K562 (cell line): ENCODE results near the gene SKIDA1. TPM values are rescaled to one million over a fixed set of nuclear protein-coding genes. Genes with fewer than 3 reads are reported as not detected.

ENCODE experiments used
- E2F3 ChIP-seq: fragments of 250-450 bp; sonication (Bioruptor Pico); IDR thresholded peaks from 2 replicates; pipeline ENCODE4 v1.4.0; 2020; ENCODE audit warnings: mild to moderate bottlenecking
- GABPB1 ChIP-seq: sonication (generic); formaldehyde crosslinking; IDR thresholded peaks from 2 replicates; pipeline ENCODE4 v1.8.0; 2022; ENCODE audit warnings: mild to moderate bottlenecking, missing genetic modification reagents
- GATAD2A ChIP-seq: fragments of 450-650 bp; IDR thresholded peaks from 2 replicates; pipeline ENCODE4 v1.6.1; 2017
- HMGN3 ChIP-seq: IDR thresholded peaks from 2 replicates; pipeline ENCODE4 v1.6.1; 2011; ENCODE audit warnings: borderline replicate concordance, low read depth, mild to moderate bottlenecking, mixed read lengths, low read length; ENCODE audit not compliant: insufficient read length; ENCODE audit errors: extremely low read depth
- KLF16 ChIP-seq: IDR thresholded peaks from 2 replicates; pipeline ENCODE4 v1.6.1; 2016; ENCODE audit warnings: antibody characterized with exemption
- LCOR ChIP-seq: sonication (generic); formaldehyde crosslinking; IDR thresholded peaks from 2 replicates; pipeline ENCODE4 v1.8.0; 2022; ENCODE audit warnings: mild to moderate bottlenecking, missing genetic modification reagents
- MAZ ChIP-seq, 2 experiments: fragments of 450-650 bp in 1 of 2; sonication (generic) in 1 of 2; formaldehyde crosslinking; IDR thresholded peaks in 1 of 2; conservative IDR thresholded peaks in 1 of 2; 2 replicates each; pipeline versions ENCODE4 v1.4.0 to v1.5.0; 2020; ENCODE audit warnings: mild to moderate bottlenecking in 1 of 2, missing genetic modification reagents in 1 of 2
- NEUROD1 ChIP-seq: fragments of 150-350 bp; IDR thresholded peaks from 2 replicates; pipeline ENCODE4 v1.6.1; 2014; ENCODE audit warnings: borderline replicate concordance, low read length, low read depth; ENCODE audit not compliant: partially characterized antibody
- NFYB ChIP-seq: IDR thresholded peaks from 2 replicates; pipeline ENCODE4 v1.6.1; 2011; ENCODE audit warnings: mild to moderate bottlenecking, moderate library complexity; ENCODE audit not compliant: insufficient read length; ENCODE audit errors: extremely low read depth
- PHF8 ChIP-seq: fragments of 200-600 bp; sonication (generic); IDR thresholded peaks from 2 replicates; pipeline ENCODE4 v1.6.1; 2012; ENCODE audit warnings: mixed run types, mild to moderate bottlenecking, inconsistent platforms, low read length, moderate library complexity, borderline replicate concordance
- POLR2H ChIP-seq: IDR thresholded peaks from 2 replicates; pipeline ENCODE4 v1.6.1; 2016; ENCODE audit warnings: missing genetic modification characterization, low read depth, mild to moderate bottlenecking, control low read depth, missing compliant biosample characterization, moderate library complexity
- SMC3 ChIP-seq: conservative IDR thresholded peaks from 2 replicates; pipeline ENCODE4 v1.6.1; 2011; ENCODE audit warnings: low read depth, low read length, improper control_type of control experiment; ENCODE audit not compliant: insufficient read depth
- SUPT5H ChIP-seq: fragments of 450-650 bp; IDR thresholded peaks from 2 replicates; pipeline ENCODE4 v1.6.1; 2016
- ZNF124 ChIP-seq: sonication (generic); formaldehyde crosslinking; IDR thresholded peaks from 2 replicates; pipeline ENCODE4 v1.8.1; 2022; ENCODE audit warnings: missing genetic modification reagents
- ZNF384 ChIP-seq: IDR thresholded peaks from 2 replicates; pipeline ENCODE4 v1.6.1; 2012; ENCODE audit warnings: low read depth, low read length, improper control_type of control experiment
- ZNF766 ChIP-seq: fragments of 200-800 bp; sonication (Bioruptor generic); conservative IDR thresholded peaks from 2 replicates; pipeline ENCODE4 v1.6.1; 2016; ENCODE audit warnings: missing genetic modification characterization, missing compliant biosample characterization
- polyA plus RNA-seq, 8 experiments: library from polyadenylated mRNA; depleted of rRNA in 4 of 8; stranded (reverse) in 5 of 8; unstranded in 3 of 8; fragments of >200 nt; fragmentation: Nextera tagmentation in 2 of 8; fragmentation: Illumina TruSeq in 1 of 8; extraction: Ambion mirVana in 2 of 8; extraction: Trizol in 1 of 8; gene quantifications; 2 replicates each; pipeline versions ENCODE4 v1.2.1 to v1.2.3, GENCODE V29; 2011 to 2014; ENCODE audit warnings: inconsistent platforms in 1 of 8, missing spikeins in 1 of 8
- total RNA-seq, 7 experiments: library from RNA; depleted of rRNA in 6 of 7; stranded (reverse); fragments of >200 nt in 6 of 7; fragmentation: Illumina TruSeq in 2 of 7; extraction: Trizol in 2 of 7; gene quantifications; 2 replicates each; pipeline versions ENCODE4 v1.2.1 to v1.2.3, GENCODE V29; 2011 to 2021; ENCODE audit warnings: low replicate concordance in 1 of 7
- TF ChIP-seq, protein P1 (sequence below): fragments of 450-650 bp; formaldehyde crosslinking; IDR thresholded peaks from 2 replicates; pipeline ENCODE4 v1.4.0; 2022; ENCODE audit warnings: missing genetic modification characterization
- TF ChIP-seq, protein P2 (sequence below): fragments of 450-650 bp; IDR thresholded peaks from 2 replicates; pipeline ENCODE4 v1.6.1; 2016; ENCODE audit warnings: missing biosample characterization, missing genetic modification characterization
- TF ChIP-seq, protein P3 (sequence below): fragments of 450-650 bp; formaldehyde crosslinking; IDR thresholded peaks from 2 replicates; pipeline ENCODE4 v1.4.0; 2020; ENCODE audit warnings: mild to moderate bottlenecking, moderate library complexity
- TF ChIP-seq, protein P4 (sequence below), 2 experiments: IDR thresholded peaks; 2 replicates each; pipeline ENCODE4 v1.6.1; 2012; ENCODE audit warnings: improper control_type of control experiment in 2 of 2, low read depth in 2 of 2, low read length in 2 of 2, borderline replicate concordance in 1 of 2

SKIDA1 gene
- total and polyA plus RNA-seq, 9 of the 15 experiments (the other 6 are each of a cell fraction or from before 2014, with no cell fraction given) = 0.05 to 1.1 (median 0.42) TPM

DNA sequence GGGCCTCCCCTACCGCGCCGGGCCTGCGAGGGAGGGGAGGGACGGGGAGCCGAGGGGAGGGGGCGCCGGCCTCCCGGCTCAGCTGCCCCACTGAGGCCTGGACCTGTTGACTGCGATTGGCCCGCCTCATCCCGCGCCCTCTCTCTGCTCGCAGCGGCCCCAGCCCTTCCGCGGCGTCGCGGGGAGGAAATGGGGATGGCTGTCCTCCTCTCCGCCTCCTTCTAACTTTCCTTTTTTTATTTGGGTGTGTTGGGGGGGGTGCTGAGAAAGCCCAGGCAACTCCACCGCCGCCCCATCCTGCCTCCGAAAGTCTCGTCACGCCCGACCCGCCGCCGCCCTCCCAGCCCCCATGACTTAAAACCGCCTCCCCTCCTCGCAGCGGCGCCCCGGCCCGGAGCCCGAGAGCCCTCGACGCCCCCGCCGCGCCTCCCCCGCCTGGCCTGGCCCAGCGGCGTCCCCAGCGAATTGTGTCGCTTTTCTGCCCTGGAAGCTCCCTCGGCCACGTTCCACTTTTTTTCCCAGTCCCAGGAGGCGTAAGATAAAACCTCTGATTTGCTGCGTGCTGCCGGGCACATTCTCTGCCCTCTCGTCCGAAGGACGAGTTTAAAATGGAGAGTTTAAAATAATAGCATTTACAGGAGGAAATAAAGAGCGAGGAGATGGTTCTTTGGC, 842 bp upstream of the SKIDA1 start (continued):
- peak; percentile 11 for TF ChIP-seq NEUROD1
- TF ChIP-seq ZNF766 (CRISPR knock-in tag) = 0 out of 2 replicates have a peak, but pooled peaks have one; percentile 8
- TF ChIP-seq E2F3 = no peak
- no peak for TF ChIP-seq LCOR
- 0 out of 2 replicates have a peak, but pooled peaks have one; percentile 6 for TF ChIP-seq ZNF384
- TF ChIP-seq ZNF124 (CRISPR knock-in tag) = no peak
- no peak; the same call in 1 of the 2 replicates for TF ChIP-seq POLR2H (tag)
- peak in 1 of 2 experiments; percentile 50; a peak in 1 of 4 replicates for TF ChIP-seq MAZ (CRISPR knock-in tag; conservative IDR thresholded peaks at IDR 0.05 in 1 of 2, IDR thresholded peaks at IDR 0.05 in 1 of 2)
- TF ChIP-seq, protein P1, sequence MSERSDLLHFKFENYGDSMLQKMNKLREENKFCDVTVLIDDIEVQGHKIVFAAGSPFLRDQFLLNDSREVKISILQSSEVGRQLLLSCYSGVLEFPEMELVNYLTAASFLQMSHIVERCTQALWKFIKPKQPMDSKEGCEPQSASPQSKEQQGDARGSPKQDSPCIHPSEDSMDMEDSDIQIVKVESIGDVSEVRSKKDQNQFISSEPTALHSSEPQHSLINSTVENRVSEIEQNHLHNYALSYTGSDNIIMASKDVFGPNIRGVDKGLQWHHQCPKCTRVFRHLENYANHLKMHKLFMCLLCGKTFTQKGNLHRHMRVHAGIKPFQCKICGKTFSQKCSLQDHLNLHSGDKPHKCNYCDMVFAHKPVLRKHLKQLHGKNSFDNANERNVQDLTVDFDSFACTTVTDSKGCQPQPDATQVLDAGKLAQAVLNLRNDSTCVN = 0 out of 2 replicates have a peak, but pooled peaks have one; percentile 13
- peak; percentile 44; the same call in 1 of the 2 replicates for TF ChIP-seq GABPB1 (CRISPR knock-in tag)
- TF ChIP-seq, protein P2, sequence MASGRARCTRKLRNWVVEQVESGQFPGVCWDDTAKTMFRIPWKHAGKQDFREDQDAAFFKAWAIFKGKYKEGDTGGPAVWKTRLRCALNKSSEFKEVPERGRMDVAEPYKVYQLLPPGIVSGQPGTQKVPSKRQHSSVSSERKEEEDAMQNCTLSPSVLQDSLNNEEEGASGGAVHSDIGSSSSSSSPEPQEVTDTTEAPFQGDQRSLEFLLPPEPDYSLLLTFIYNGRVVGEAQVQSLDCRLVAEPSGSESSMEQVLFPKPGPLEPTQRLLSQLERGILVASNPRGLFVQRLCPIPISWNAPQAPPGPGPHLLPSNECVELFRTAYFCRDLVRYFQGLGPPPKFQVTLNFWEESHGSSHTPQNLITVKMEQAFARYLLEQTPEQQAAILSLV (tag) = no peak
- peak; percentile 56; the same call in 1 of the 2 replicates for TF ChIP-seq PHF8
- TF ChIP-seq, protein P3, sequence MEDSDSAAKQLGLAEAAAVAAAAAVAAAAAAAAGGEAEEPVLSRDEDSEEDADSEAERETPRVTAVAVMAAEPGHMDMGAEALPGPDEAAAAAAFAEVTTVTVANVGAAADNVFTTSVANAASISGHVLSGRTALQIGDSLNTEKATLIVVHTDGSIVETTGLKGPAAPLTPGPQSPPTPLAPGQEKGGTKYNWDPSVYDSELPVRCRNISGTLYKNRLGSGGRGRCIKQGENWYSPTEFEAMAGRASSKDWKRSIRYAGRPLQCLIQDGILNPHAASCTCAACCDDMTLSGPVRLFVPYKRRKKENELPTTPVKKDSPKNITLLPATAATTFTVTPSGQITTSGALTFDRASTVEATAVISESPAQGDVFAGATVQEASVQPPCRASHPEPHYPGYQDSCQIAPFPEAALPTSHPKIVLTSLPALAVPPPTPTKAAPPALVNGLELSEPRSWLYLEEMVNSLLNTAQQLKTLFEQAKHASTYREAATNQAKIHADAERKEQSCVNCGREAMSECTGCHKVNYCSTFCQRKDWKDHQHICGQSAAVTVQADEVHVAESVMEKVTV (CRISPR knock-in tag) = no peak
- TF ChIP-seq, protein P4, sequence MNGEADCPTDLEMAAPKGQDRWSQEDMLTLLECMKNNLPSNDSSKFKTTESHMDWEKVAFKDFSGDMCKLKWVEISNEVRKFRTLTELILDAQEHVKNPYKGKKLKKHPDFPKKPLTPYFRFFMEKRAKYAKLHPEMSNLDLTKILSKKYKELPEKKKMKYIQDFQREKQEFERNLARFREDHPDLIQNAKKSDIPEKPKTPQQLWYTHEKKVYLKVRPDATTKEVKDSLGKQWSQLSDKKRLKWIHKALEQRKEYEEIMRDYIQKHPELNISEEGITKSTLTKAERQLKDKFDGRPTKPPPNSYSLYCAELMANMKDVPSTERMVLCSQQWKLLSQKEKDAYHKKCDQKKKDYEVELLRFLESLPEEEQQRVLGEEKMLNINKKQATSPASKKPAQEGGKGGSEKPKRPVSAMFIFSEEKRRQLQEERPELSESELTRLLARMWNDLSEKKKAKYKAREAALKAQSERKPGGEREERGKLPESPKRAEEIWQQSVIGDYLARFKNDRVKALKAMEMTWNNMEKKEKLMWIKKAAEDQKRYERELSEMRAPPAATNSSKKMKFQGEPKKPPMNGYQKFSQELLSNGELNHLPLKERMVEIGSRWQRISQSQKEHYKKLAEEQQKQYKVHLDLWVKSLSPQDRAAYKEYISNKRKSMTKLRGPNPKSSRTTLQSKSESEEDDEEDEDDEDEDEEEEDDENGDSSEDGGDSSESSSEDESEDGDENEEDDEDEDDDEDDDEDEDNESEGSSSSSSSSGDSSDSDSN (IDR thresholded peaks at IDR 0.05; ENCODE audit: borderline replicate concordance in 1 of 2, low read depth in 2 of 2, low read length in 2 of 2) = peak in 1 of 2 experiments; percentile 77; a peak in 1 of 4 replicates
- TF ChIP-seq KLF16 = 0 out of 2 replicates have a peak, but pooled peaks have one; percentile 37
- TF ChIP-seq GATAD2A = no peak
- TF ChIP-seq SMC3 = no peak
- peak; percentile 40 for TF ChIP-seq HMGN3
- TF ChIP-seq NFYB = peak; percentile 8
- peak; percentile 59; the same call in 1 of the 2 replicates for TF ChIP-seq SUPT5H
